EH (cell line): ENCODE measurements around the gene TBCEL.
"Not testable (repeated sequence)": the region's sequence is repeated elsewhere in the genome, so short reads cannot be mapped to it uniquely, and the experiment has no call there.

Experiments used
- DNase-seq: peaks from one replicate; pipeline ENCODE4 v3.0.0-alpha.2; 2015; ENCODE audit warnings: low read depth

Gene TBCEL

GRCh38 chr11:121029813-121030445 is 6.0 kb downstream of the TBCEL start:
- DNase-seq = no peak

GRCh38 chr11:121031167-121031566 is 7.3 kb downstream of the TBCEL start:
- DNase-seq = no peak

GRCh38 chr11:121031648-121032047 is 7.7 kb downstream of the TBCEL start:
- DNase-seq = not testable (repeated sequence)

GRCh38 chr11:121032546-121032945 is 8.6 kb downstream of the TBCEL start:
- DNase-seq = no peak

GRCh38 chr11:121033635-121034034 is 9.7 kb downstream of the TBCEL start:
- no peak for DNase-seq

GRCh38 chr11:121035169-121035755 is 11.4 kb downstream of the TBCEL start:
- DNase-seq = no peak

GRCh38 chr11:121035780-121036179 is 11.9 kb downstream of the TBCEL start:
- DNase-seq = peak; percentile 9

- DNase-seq = no peak
Measured at GRCh38 chr11:121037016-121037415, 13.1 kb downstream of the TBCEL start.

- no peak for DNase-seq
Measured at GRCh38 chr11:121038648-121039409, 14.9 kb downstream of the TBCEL start.

GRCh38 chr11:121039971-121040613 is 16.2 kb downstream of the TBCEL start:
- DNase-seq = no peak

- no peak for DNase-seq
Measured at GRCh38 chr11:121040614-121041002, 16.7 kb downstream of the TBCEL start.

- DNase-seq = no peak
Measured at GRCh38 chr11:121041072-121041471, 17.2 kb downstream of the TBCEL start.

GRCh38 chr11:121042296-121042695 is 18.4 kb downstream of the TBCEL start:
- no peak for DNase-seq

- DNase-seq = no peak
Measured at GRCh38 chr11:121047926-121048325, 24.0 kb downstream of the TBCEL start.

GRCh38 chr11:121048464-121049233 is 24.7 kb downstream of the TBCEL start:
- DNase-seq = no peak

- no peak for DNase-seq
Measured at GRCh38 chr11:121053244-121053643, 29.3 kb downstream of the TBCEL start.

- no peak for DNase-seq
Measured at GRCh38 chr11:121054266-121054665, 30.4 kb downstream of the TBCEL start.

GRCh38 chr11:121055076-121055475 is 31.2 kb downstream of the TBCEL start:
- DNase-seq = no peak

GRCh38 chr11:121057922-121058321 is 34.0 kb downstream of the TBCEL start:
- no peak for DNase-seq

GRCh38 chr11:121058941-121059340 is 35.0 kb downstream of the TBCEL start:
- DNase-seq = no peak

GRCh38 chr11:121059605-121060004 is 35.7 kb downstream of the TBCEL start:
- DNase-seq = no peak

GRCh38 chr11:121063728-121064127 is 39.8 kb downstream of the TBCEL start:
- no peak for DNase-seq
